OCI-LY1 (cell line): ENCODE results near the gene ADCY9.

Source experiments
- H2AFZ ChIP-seq: fragments of 200-600 bp; sonication (generic), shearing (Covaris generic); 2 replicates; pipeline ENCODE4 v1.6.0; 2014; ENCODE audit warnings: antibody characterized with exemption, mild to moderate bottlenecking, low read length
- H3F3A ChIP-seq: fragments of 200-600 bp; sonication (generic), shearing (Covaris generic); 2 replicates; pipeline ENCODE4 v1.6.0; 2014; ENCODE audit warnings: mild to moderate bottlenecking, antibody characterized with exemption, low read length, moderate library complexity; ENCODE audit not compliant: insufficient read depth
- H3K27ac ChIP-seq: fragments of 200-600 bp; sonication (generic); 2 replicates; pipeline ENCODE4 v1.5.1; 2014; ENCODE audit warnings: low read length, mixed run types, mild to moderate bottlenecking, low read depth; ENCODE audit not compliant: poor library complexity, severe bottlenecking
- H3K27me3 ChIP-seq: fragments of 200-600 bp; sonication (generic); 2 replicates; pipeline ENCODE4 v1.6.0; 2014; ENCODE audit warnings: antibody characterized with exemption, mild to moderate bottlenecking, low read length, moderate library complexity; ENCODE audit not compliant: insufficient read depth
- H3K36me3 ChIP-seq: fragments of 200-600 bp; sonication (generic); 2 replicates; pipeline ENCODE4 v1.6.1; 2014; ENCODE audit warnings: mild to moderate bottlenecking, antibody characterized with exemption, low read length, moderate library complexity, mixed read lengths; ENCODE audit not compliant: insufficient read depth
- H3K4me1 ChIP-seq: fragments of 200-600 bp; sonication (generic); 2 replicates; pipeline ENCODE4 v1.5.1; 2014; ENCODE audit warnings: mild to moderate bottlenecking, low read length, moderate library complexity; ENCODE audit not compliant: insufficient read depth, severe bottlenecking
- H3K4me2 ChIP-seq: fragments of 200-600 bp; sonication (generic), shearing (Covaris generic); 2 replicates; pipeline ENCODE4 v1.6.1; 2014; ENCODE audit warnings: low read length
- H3K4me3 ChIP-seq: fragments of 200-600 bp; sonication (generic); 2 replicates; pipeline ENCODE4 v1.5.1; 2014; ENCODE audit warnings: low read length, low read depth, mild to moderate bottlenecking, mixed read lengths; ENCODE audit not compliant: poor library complexity, severe bottlenecking
- H3K79me2 ChIP-seq: fragments of 200-600 bp; shearing (Covaris generic); 2 replicates; pipeline ENCODE4 v1.6.1; 2016; ENCODE audit warnings: mixed run types, low read length, mixed read lengths; ENCODE audit not compliant: insufficient read depth
- H3K9ac ChIP-seq: fragments of 200-600 bp; sonication (generic), shearing (Covaris generic); 2 replicates; pipeline ENCODE4 v1.6.1; 2014; ENCODE audit warnings: mild to moderate bottlenecking, low read length, mixed read lengths
- H3K9me2 ChIP-seq: fragments of 200-600 bp; sonication (generic), shearing (Covaris generic); 2 replicates; pipeline ENCODE4 v1.6.1; 2014; ENCODE audit warnings: low read depth, mild to moderate bottlenecking, low read length, mixed read lengths
- H3K9me3 ChIP-seq: fragments of 200-600 bp; shearing (Covaris generic); 2 replicates; pipeline ENCODE4 v1.6.1; 2014; ENCODE audit warnings: low read length, mixed read lengths
- H4K20me1 ChIP-seq: fragments of 200-600 bp; sonication (generic), shearing (Covaris generic); 2 replicates; pipeline ENCODE4 v1.6.0; 2016; ENCODE audit warnings: mild to moderate bottlenecking, low read length; ENCODE audit not compliant: insufficient read depth
- CTCF ChIP-seq: fragments of 200-600 bp; sonication (generic), shearing (Covaris generic); IDR thresholded peaks from 2 replicates; pipeline ENCODE4 v1.5.1; 2017; ENCODE audit warnings: mild to moderate bottlenecking, antibody characterized with exemption, low read length, moderate library complexity, mixed read lengths
- EZH2 ChIP-seq: fragments of 200-600 bp; sonication (generic), shearing (Covaris generic); IDR thresholded peaks from 2 replicates; pipeline ENCODE4 v1.8.0; 2017; ENCODE audit warnings: borderline replicate concordance, mixed run types, mild to moderate bottlenecking, antibody characterized with exemption, low read length, moderate library complexity, mixed read lengths

The ADCY9 gene

GRCh38 chr16:4060009-4060408, 56.2 kb downstream of the ADCY9 start:
- no peak overlapping the region for H2AFZ ChIP-seq
- no peaks in the 10 kb centered on the region for H3K27me3 ChIP-seq
- H3K9me2 ChIP-seq: no peaks in the 10 kb centered on the region
- TF ChIP-seq EZH2: no peak
- no peak for TF ChIP-seq CTCF
- H3K4me3 ChIP-seq: no peak overlapping the region
- no peaks in the 10 kb centered on the region for H3K79me2 ChIP-seq
- no peak overlapping the region for H3K9ac ChIP-seq
- H3K4me1 ChIP-seq: no peaks in the 10 kb centered on the region
- H3K4me2 ChIP-seq: no peak overlapping the region
- H3F3A ChIP-seq: no peaks in the 10 kb centered on the region
- no peaks in the 10 kb centered on the region for H4K20me1 ChIP-seq
- no peaks in the 10 kb centered on the region for H3K36me3 ChIP-seq
- peaks cover 20% of the 10 kb centered on the region for H3K9me3 ChIP-seq
- no peak overlapping the region for H3K27ac ChIP-seq

- Histone ChIP-seq H3K27ac (no peak overlapping the region), H3K4me2 (no peak overlapping the region), H3K9me2 (no peaks in the 10 kb centered on the region), H3K9me3 (peaks cover 20% of the 10 kb centered on the region), H3K9ac (no peak overlapping the region), H3K27me3 (no peaks in the 10 kb centered on the region), H3K4me1 (no peaks in the 10 kb centered on the region), H4K20me1 (no peaks in the 10 kb centered on the region), H3K36me3 (no peaks in the 10 kb centered on the region), H3F3A (no peaks in the 10 kb centered on the region), H3K4me3 (no peak overlapping the region), H2AFZ (no peak overlapping the region), H3K79me2 (no peaks in the 10 kb centered on the region)
- TF ChIP-seq CTCF: no peak
- no peak for TF ChIP-seq EZH2
These were observed 57.9 kb downstream of the ADCY9 start for GRCh38 chr16:4058386-4058785.

- no peaks in the 10 kb centered on the region for H3K4me1 ChIP-seq
- H3K36me3 ChIP-seq: no peaks in the 10 kb centered on the region
- no peaks in the 10 kb centered on the region for H3F3A ChIP-seq
- H3K9me2 ChIP-seq: no peaks in the 10 kb centered on the region
- no peak overlapping the region for H3K4me3 ChIP-seq
- H4K20me1 ChIP-seq: no peaks in the 10 kb centered on the region
- no peak overlapping the region for H3K9ac ChIP-seq
- no peak overlapping the region for H3K4me2 ChIP-seq
- H3K27me3 ChIP-seq: no peaks in the 10 kb centered on the region
- no peak overlapping the region for H2AFZ ChIP-seq
- H3K79me2 ChIP-seq: no peaks in the 10 kb centered on the region
- H3K9me3 ChIP-seq: peaks cover 20% of the 10 kb centered on the region
- no peak for TF ChIP-seq CTCF
- no peak for TF ChIP-seq EZH2
- H3K27ac ChIP-seq: no peak overlapping the region
These were observed 58.8 kb downstream of the ADCY9 start for GRCh38 chr16:4057439-4057877.
